ENCODE results near the gene ARHGAP23.
"Not testable (repeated sequence)": the region's sequence is repeated elsewhere in the genome, so short reads cannot be mapped to it uniquely, and the experiment has no call there.

Gene ARHGAP23

GRCh38 chr17:38478667-38479066 is 50.4 kb downstream of the ARHGAP23 start:
- in situ Hi-C loops (cut with MboI; ENCODE audit: low sequenced_read_pairs), result loop anchor here (10.0 kb wide), 1 partner anchor 56 kb away; no protein-coding TSS in a partner anchor

GRCh38 chr17:38482039-38482699 is 53.9 kb downstream of the ARHGAP23 start:
- in situ Hi-C loops (cut with MboI; ENCODE audit: low sequenced_read_pairs), result loop anchor here (5.0 to 10.0 kb wide), 2 partner anchors 55 to 137 kb away; partner anchors contain the start of genes ARHGAP23 and GPR179

GRCh38 chr17:38482700-38483043 is 54.4 kb downstream of the ARHGAP23 start:
- in situ Hi-C loops (cut with MboI; ENCODE audit: low sequenced_read_pairs), result loop anchor here (5.0 to 10.0 kb wide), 2 partner anchors 55 to 138 kb away; partner anchors contain the start of genes ARHGAP23 and GPR179

GRCh38 chr17:38484242-38485145 is 56.2 kb downstream of the ARHGAP23 start:
- in situ Hi-C loops (cut with MboI; ENCODE audit: low sequenced_read_pairs), result loop anchor here (5.0 to 10.0 kb wide), 2 partner anchors 57 to 140 kb away; partner anchors contain the start of genes ARHGAP23 and GPR179

GRCh38 chr17:38485146-38485468 is 56.8 kb downstream of the ARHGAP23 start:
- in situ Hi-C loops (cut with MboI; ENCODE audit: low sequenced_read_pairs), result loop anchor here (10.0 kb wide), 1 partner anchor 140 kb away; the partner anchor contains the start of gene GPR179

- in situ Hi-C loops (cut with MboI; ENCODE audit: low sequenced_read_pairs), result loop anchor here (10.0 kb wide), 1 partner anchor 141 kb away; the partner anchor contains the start of gene GPR179
Measured at GRCh38 chr17:38485681-38486298, 57.5 kb downstream of the ARHGAP23 start.

- in situ Hi-C loops (cut with MboI; ENCODE audit: low sequenced_read_pairs), result loop anchor here (5.0 to 10.0 kb wide), 2 partner anchors 145 to 178 kb away; partner anchors contain the start of gene GPR179
Measured at GRCh38 chr17:38489774-38490173, 61.5 kb downstream of the ARHGAP23 start.

GRCh38 chr17:38491346-38492066 is 63.2 kb downstream of the ARHGAP23 start:
- in situ Hi-C loops (cut with MboI; ENCODE audit: low sequenced_read_pairs), result loop anchor here (5.0 kb wide), 1 partner anchor 176 kb away; no protein-coding TSS in a partner anchor

GRCh38 chr17:38492067-38493040 is 64.1 kb downstream of the ARHGAP23 start:
- in situ Hi-C loops (cut with MboI; ENCODE audit: low sequenced_read_pairs), result loop anchor here (5.0 kb wide), 1 partner anchor 175 kb away; no protein-coding TSS in a partner anchor

- in situ Hi-C loops (cut with MboI; ENCODE audit: low sequenced_read_pairs), result loop anchor here (5.0 kb wide), 1 partner anchor 173 kb away; no protein-coding TSS in a partner anchor
Measured at GRCh38 chr17:38494152-38494551, 65.9 kb downstream of the ARHGAP23 start.

- in situ Hi-C loops (cut with MboI; ENCODE audit: low sequenced_read_pairs), result not testable (repeated sequence)
Measured at GRCh38 chr17:38497656-38498055, 69.4 kb downstream of the ARHGAP23 start.

GRCh38 chr17:38498353-38498752 is 70.1 kb downstream of the ARHGAP23 start:
- in situ Hi-C loops (cut with MboI; ENCODE audit: low sequenced_read_pairs), result no loop called here

GRCh38 chr17:38499230-38499629 is 71.0 kb downstream of the ARHGAP23 start:
- in situ Hi-C loops (cut with MboI; ENCODE audit: low sequenced_read_pairs), result not testable (repeated sequence)

- in situ Hi-C loops (cut with MboI; ENCODE audit: low sequenced_read_pairs), result not testable (repeated sequence)
Measured at GRCh38 chr17:38501718-38502117, 73.5 kb downstream of the ARHGAP23 start.

- in situ Hi-C loops (cut with MboI; ENCODE audit: low sequenced_read_pairs), result not testable (repeated sequence)
Measured at GRCh38 chr17:38503286-38503913, 75.1 kb downstream of the ARHGAP23 start.

- in situ Hi-C loops (cut with MboI; ENCODE audit: low sequenced_read_pairs), result no loop called here
Measured at GRCh38 chr17:38504216-38504615, 76.0 kb downstream of the ARHGAP23 start.

- in situ Hi-C loops (cut with MboI; ENCODE audit: low sequenced_read_pairs), result no loop called here
Measured at GRCh38 chr17:38507436-38507835, 79.2 kb downstream of the ARHGAP23 start.

- in situ Hi-C loops (cut with MboI; ENCODE audit: low sequenced_read_pairs), result no loop called here
Measured at GRCh38 chr17:38507921-38508569, 79.8 kb downstream of the ARHGAP23 start.

Data from HL-60/S4 (cell line).